H4 (cell line): ENCODE results near the gene EIF4G1. TPM values are rescaled to one million over a fixed set of nuclear protein-coding genes. Genes with fewer than 3 reads are reported as not detected.
A peak's percentile ranks its signal among the peaks of the same experiment; 100 is the strongest.

ENCODE experiments used
- DNase-seq: peaks from one replicate; pipeline ENCODE4 v3.0.0-alpha.2; 2015; ENCODE audit warnings: low spot score
- total RNA-seq: library from RNA; depleted of rRNA; stranded (reverse); fragments of >200 nt; shearing (Covaris generic); gene quantifications from 2 replicates; pipeline ENCODE4 v1.2.3, GENCODE V29; 2014

Gene EIF4G1
- total RNA-seq, 1 experiment from 2014 or later, result 235 TPM

GRCh38 chr3:184307915-184308314, 6.5 kb upstream of the EIF4G1 start:
- DNase-seq, result no peak

DNA sequence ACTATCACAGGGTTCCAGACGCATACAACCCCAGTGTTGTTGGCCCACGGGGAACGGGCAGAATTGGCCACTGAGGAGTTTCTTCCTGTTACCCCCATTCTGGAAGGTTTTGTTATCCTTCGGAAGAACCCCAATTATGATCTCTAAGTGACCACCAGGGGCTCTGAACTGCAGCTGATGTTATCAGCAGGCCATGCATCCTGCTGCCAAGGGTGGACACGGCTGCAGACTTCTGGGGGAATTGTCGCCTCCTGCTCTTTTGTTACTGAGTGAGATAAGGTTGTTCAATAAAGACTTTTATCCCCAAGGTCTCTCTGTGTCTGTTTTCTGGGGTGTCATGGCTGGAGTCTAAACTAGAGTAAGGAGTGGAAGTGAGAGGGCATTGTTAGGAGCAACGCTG, 5.7 kb upstream of the EIF4G1 start:
- DNase-seq, result no peak

- no peak for DNase-seq
Observed at GRCh38 chr3:184311633-184312032, 2.8 kb upstream of the EIF4G1 start.

GRCh38 chr3:184314700-184315542, 515 bp downstream of the EIF4G1 start:
- peak; percentile 73 for DNase-seq

DNA sequence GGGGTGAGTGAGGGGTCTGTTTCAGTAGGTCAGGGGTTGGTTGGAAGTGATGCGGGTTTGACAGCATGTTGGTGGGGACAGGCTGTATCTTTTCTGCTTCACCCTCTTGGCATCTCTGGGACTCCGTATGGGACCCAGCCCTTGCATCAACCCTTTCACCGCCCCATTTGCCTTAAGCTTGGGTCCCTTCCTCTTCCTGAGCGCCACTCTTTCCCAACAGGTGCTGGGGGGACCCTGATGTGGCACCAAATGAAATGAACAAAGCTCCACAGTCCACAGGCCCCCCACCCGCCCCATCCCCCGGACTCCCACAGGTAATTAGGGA, 1.1 kb downstream of the EIF4G1 start:
- DNase-seq, result no peak

GRCh38 chr3:184315871-184316661, 1.7 kb downstream of the EIF4G1 start:
- DNase-seq, result no peak

DNA sequence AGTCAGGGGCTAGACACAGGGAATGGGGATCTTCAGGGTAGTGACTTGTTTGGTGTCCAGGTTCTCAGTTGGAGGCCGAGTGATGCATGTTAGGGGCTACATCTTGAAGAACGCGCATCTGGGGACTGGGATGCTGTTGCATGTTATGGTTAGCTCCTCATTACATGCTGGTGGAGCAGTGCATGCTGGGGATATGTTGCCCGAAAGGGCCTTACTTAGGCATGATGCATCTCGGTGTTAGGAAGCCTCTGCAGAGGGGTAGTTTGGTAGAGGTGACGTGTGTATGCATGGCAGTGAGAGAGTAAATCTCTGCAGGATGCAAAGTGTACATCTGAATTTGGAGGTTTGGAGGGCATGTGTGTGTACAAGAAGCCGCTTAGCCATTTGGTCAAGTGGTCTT, 2.4 kb downstream of the EIF4G1 start:
- DNase-seq, result no peak

DNA sequence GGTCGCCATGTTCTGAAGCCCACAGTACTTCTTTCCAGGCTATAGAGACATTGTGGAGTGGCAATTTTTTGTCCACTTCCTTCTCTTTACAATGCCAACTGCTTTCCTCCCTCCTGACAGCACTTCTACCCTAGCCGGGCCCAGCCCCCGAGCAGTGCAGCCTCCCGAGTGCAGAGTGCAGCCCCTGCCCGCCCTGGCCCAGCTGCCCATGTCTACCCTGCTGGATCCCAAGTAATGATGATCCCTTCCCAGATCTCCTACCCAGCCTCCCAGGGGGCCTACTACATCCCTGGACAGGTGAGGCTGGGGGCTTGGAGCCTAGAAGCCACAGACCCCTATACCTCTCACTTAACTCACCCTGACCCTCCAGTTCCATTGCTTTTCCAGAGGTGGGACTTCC, 2.8 kb downstream of the EIF4G1 start:
- DNase-seq, result no peak

DNA sequence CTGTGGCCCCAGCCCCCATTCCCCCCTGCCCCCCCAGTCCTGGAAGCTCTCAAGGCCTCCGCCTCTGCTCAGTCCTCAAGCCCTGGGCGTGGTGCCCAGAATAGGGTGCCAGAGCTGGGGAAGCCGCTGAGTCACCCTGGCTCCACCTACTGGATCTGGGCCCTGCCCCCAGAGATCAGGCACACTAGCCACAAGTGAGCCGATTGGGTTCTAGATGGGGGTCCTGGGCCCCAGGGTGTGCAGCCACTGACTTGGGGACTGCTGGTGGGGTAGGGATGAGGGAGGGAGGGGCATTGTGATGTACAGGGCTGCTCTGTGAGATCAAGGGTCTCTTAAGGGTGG, 5.7 kb downstream of the EIF4G1 start:
- DNase-seq, result peak; percentile 98

DNA sequence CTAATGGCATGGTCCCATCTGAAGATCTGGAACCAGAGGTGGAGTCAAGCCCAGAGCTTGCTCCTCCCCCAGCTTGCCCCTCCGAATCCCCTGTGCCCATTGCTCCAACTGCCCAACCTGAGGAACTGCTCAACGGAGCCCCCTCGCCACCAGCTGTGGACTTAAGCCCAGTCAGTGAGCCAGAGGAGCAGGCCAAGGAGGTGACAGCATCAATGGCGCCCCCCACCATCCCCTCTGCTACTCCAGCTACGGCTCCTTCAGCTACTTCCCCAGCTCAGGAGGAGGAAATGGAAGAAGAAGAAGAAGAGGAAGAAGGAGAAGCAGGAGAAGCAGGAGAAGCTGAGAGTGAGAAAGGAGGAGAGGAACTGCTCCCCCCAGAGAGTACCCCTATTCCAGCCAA, 7.3 kb downstream of the EIF4G1 start:
- no peak for DNase-seq

DNA sequence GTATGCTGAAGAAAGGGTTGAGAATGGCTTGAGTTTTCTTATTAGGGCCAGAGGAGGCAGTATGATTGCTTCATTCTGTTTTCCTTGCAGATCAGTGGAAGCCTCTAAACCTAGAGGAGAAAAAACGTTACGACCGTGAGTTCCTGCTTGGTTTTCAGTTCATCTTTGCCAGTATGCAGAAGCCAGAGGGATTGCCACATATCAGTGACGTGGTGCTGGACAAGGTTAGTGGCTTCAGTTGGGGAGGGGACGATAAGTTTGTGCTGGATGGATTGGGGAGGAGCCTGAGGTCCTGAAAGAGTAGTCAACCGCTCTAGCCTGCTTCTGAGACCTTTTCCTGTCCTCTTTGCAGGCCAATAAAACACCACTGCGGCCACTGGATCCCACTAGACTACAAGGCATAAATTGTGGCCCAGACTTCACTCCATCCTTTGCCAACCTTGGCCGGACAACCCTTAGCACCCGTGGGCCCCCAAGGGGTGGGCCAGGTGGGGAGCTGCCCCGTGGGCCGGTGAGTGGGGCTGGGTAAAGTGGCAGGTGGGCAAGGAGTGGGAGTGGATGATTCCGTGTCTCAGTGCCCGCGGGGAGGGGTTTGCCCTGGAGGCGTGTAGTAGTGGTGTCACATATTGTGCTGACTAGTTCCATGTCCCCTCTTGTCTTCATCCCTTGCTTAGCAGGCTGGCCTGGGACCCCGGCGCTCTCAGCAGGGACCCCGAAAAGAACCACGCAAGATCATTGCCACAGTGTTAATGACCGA, 8.5 kb downstream of the EIF4G1 start:
- no peak for DNase-seq

- DNase-seq, result no peak
Observed at GRCh38 chr3:184323696-184324095, 9.3 kb downstream of the EIF4G1 start.

DNA sequence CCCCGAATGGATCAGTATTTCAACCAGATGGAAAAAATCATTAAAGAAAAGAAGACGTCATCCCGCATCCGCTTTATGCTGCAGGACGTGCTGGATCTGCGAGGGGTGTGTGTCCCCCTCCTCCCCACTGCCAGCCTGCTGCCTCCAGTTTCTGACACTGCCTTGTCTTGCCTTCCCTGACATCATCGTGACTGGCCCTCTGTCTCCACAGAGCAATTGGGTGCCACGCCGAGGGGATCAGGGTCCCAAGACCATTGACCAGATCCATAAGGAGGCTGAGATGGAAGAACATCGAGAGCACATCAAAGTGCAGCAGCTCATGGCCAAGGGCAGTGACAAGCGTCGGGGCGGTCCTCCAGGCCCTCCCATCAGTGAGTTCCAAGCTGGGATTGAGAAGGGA, 10.9 kb downstream of the EIF4G1 start:
- DNase-seq, result no peak

DNA sequence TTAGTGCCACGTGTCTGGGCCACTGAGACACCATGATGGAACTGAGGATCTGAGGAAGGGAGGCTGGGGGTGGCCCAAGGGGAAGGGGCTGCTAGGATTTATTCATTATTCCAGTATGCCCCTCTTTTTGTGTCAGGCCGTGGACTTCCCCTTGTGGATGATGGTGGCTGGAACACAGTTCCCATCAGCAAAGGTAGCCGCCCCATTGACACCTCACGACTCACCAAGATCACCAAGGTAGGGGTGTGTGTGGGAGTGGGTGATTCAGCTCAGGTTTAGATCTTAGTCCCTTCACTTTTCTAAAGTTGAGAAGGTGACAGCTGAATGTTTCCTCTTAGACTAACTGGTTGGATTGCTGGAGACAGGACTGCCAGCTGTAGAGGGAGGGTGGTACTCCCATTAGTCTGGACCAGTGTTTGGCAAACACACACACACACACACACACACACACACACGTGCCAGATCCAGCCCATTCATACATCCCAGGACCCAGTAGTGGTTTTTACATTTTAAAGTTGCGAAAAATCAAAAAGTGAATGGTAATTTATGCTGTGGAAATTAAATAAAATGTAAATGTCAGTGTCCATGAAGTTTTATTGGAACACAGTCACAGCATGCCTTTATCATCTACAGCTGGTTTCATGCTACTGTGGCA, 11.4 kb downstream of the EIF4G1 start:
- DNase-seq, result no peak

GRCh38 chr3:184327171-184327570, 12.8 kb downstream of the EIF4G1 start:
- no peak for DNase-seq

DNA sequence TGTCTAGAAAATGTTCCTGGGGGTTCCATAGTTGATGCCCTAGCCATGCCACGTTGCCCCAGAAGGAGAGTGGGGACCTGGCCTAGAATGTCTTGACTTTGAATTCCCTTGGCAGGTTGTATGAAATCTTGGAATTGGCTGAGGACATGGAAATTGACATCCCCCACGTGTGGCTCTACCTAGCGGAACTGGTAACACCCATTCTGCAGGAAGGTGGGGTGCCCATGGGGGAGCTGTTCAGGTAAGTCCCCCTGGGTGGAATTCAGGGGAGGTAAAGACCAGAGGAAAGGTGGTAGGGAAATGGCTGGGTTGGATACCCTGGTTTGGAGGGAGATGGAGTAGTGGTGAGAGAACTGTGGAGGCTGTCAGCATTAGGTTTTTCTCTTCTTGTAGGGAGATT, 14.1 kb downstream of the EIF4G1 start:
- no peak for DNase-seq

DNA sequence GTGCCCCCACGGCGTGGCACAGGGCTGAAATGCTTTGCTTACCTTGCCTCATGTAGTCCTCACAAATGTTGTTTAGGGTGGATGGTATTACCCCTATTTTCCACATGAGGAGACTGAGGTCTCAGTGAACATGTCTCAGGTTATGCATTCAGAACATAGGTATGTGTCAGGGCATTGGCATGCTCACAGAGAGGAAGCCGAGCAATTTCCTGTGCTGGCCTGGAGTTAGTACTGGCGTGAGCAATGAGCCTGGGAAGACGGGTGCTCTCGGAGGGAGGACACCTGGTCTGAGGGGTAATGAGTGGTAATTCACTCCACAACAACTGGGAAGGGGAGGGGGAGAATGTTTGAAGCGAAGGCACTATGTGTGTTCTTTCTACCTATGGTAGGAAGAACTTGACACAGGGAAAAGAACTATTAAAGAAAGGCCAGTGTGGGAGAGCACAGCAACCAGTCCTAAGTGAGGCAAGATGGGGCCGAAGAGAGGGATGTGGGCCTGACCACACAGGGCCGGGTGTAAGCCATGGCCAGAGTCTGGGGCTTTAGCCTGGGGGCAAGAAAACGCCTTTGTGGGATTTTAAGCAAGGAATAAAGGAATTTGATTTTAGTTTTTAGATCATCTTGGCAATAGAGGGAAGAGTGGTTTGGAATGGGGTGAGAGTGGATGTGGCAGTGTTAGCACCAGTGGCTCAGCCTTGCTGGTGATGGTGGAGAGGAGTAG, 18.1 kb downstream of the EIF4G1 start:
- DNase-seq, result peak; percentile 57

DNA sequence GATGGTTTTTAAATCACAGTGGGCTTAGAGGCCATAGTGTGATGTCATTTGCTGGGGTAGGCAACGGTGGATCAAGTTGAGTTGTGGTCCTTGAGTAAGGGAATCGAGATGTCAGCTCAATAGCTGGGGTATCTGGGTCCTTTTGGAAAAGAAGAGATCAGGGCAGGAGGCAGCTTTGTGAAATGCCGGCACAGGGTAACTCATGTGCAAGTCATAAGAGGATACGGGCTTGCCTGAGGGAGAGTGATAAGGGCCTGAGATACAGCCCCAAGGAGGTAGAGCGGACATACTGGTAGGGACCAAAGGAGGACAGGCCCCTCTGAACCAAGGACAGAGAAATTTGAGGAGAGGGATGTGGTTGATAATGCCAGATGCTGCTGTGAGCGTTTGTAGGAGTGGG, 18.8 kb downstream of the EIF4G1 start:
- no peak for DNase-seq

DNA sequence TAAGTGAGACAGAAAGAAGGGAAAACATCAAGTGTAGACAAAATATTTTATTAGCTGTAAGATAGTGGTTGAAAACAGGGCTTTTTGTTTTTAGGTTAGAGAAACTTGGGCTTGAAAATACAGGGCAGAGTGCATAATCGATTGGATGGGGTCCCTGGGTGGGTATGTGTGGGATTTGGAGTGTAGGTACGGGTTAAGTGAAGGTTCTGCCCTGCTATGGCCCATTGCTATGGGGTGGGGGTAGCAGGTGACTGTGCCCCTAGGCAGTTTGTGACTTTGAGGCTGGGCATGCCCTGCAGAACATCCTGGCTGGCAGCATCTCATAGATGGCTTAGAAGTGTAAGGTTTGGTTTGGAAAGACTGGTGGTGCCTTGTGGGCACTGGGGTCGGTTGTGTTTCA, 19.3 kb downstream of the EIF4G1 start:
- no peak for DNase-seq

DNA sequence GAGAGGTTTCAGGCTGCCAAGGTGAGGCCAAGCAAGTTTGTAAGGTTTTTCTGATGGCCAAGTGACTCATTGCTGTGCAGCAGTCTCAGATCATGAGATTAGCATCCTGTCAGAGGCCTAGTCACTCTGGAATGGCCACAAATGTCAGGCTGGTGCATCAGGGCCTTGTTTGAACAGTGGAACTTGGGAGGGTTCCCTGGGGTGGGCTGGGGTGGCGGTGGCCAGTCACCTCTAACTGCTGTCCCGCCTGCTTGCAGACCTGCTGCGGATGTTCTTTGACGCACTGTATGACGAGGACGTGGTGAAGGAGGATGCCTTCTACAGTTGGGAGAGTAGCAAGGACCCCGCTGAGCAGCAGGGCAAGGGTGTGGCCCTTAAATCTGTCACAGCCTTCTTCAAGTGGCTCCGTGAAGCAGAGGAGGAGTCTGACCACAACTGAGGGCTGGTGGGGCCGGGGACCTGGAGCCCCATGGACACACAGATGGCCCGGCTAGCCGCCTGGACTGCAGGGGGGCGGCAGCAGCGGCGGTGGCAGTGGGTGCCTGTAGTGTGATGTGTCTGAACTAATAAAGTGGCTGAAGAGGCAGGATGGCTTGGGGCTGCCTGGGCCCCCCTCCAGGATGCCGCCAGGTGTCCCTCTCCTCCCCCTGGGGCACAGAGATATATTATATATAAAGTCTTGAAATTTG, 20.2 kb downstream of the EIF4G1 start:
- peak; percentile 67 for DNase-seq

DNA sequence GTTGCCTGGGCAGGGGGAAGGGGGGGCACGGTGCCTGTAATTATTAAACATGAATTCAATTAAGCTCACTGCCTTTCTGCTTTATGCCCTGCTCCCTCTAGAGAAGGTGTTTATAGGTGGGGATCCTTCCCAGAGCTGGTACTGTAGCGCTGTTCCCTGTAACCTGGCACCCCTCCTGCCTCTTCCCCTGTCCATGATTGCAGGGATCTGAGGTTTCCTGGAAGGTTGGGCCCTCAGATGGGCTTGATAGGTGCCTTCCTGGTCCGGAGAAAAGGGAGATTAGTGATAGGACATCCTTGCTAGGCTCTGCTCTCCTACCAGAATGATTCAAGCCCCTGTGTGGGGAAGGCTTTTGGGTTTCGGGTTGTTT, 20.9 kb downstream of the EIF4G1 start:
- DNase-seq, result peak; percentile 43
